ENCODE measurements around the gene SLC25A5. TPM values are rescaled to one million over a fixed set of nuclear protein-coding genes. Genes with fewer than 3 reads are reported as not detected.

Gene SLC25A5
- total RNA-seq: 165 TPM
- 100 to 1,000 TPM; 236 to 336 (median 273) TPM for polyA plus RNA-seq

DNA sequence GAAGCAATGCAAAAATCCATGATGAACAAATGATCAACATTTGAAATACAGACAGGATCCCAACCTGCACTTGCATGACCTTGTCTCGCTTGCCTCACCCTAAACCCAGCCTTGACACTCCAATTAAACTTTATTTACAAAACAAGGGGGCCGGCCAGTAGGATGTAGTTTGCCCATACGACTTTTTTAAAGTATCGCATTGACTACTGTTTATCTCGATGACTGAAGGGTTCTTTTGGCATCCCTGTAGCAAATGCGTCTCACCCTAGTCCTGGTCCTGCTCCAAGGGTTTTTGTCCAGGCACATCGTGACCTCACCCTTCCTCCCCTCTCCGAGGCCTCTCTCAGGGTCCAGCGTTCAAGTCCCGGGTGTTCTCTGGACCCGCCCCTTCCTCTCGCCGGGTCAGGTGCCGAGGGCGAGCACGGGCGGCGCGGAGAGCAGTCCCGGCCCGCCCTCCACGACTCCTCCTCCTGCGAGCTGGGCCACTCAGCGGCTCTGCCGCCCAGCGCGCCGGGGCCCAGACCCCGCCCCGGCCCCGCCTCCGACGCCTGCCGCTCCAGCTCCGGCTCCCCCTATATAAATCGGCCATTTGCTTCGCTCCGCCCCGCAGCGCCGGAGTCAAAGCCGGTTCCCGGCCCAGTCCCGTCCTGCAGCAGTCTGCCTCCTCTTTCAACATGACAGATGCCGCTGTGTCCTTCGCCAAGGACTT, at the start of gene SLC25A5:
Gene SLC25A5 (plus strand): TSS at position 603 of the 709 bp plus-strand sequence. CDS start 72 bp downstream, at position 675.
- Histone ChIP-seq H3K4me3 (ENCODE audit: low read depth, low read length) (peak within 1 kb of the TSS; percentile 66), H3K4me1 (ENCODE audit: control insufficient read depth, insufficient read depth, low read length, poor library complexity, severe bottlenecking) (peaks cover 3% of the 10 kb centered on the region), H3K9me3 (ENCODE audit: control insufficient read depth in 2 of 2, low read length in 2 of 2) (no peaks in the 10 kb centered on the region), H3K36me3 (ENCODE audit: control insufficient read depth, insufficient read depth, low read length) (peaks cover 14% of the 10 kb centered on the region), H3K27ac (ENCODE audit: insufficient read depth, low read length, poor library complexity, severe bottlenecking) (peak within 1 kb of the TSS; percentile 95), H3K27me3 (ENCODE audit: control insufficient read depth, insufficient read depth, low read length) (no peaks in the 10 kb centered on the region)
- ATAC-seq (ENCODE audit: low read depth in 2 of 2): peak; percentile 86 to 91
- peak within 1 kb of the TSS; percentile 90 to 97 (median 92) for H3K4me3 Mint-ChIP-seq
- no peaks in the 10 kb centered on the region for H3K9me3 Mint-ChIP-seq
- H3K27ac Mint-ChIP-seq: peak within 1 kb of the TSS; percentile 85 to 94 (median 93)
- DNase-seq: peak; percentile 77 to 88 (median 81)
- peaks cover 0 to 18% (median 9%) of the 10 kb centered on the region in 4 donors for H3K4me1 Mint-ChIP-seq
- H3K27me3 Mint-ChIP-seq: no peaks in the 10 kb centered on the region
- H3K36me3 Mint-ChIP-seq: peaks cover 9% of the 10 kb centered on the region

- Mint-ChIP-seq H3K27ac (no peak overlapping the region), H3K4me1 (no peaks in the 10 kb centered on the region)
- no peak for ATAC-seq (ENCODE audit: low read depth in 2 of 2)
Observed at GRCh38 chrX:119419146-119419545, 49.1 kb upstream of the SLC25A5 start.

GRCh38 chrX:119419898-119420297, 48.3 kb upstream of the SLC25A5 start:
- no peaks in the 10 kb centered on the region for H3K27me3 ChIP-seq (ENCODE audit: control insufficient read depth, insufficient read depth, low read length)
- Mint-ChIP-seq H3K36me3 (peaks cover 4% of the 10 kb centered on the region), H3K27ac (no peak overlapping the region), H3K4me3 (no peak overlapping the region), H3K27me3 (no peaks in the 10 kb centered on the region), H3K9me3 (no peaks in the 10 kb centered on the region), H3K4me1 (no peaks in the 10 kb centered on the region)
- no peaks in the 10 kb centered on the region for H3K36me3 ChIP-seq (ENCODE audit: control insufficient read depth, insufficient read depth, low read length)
- H3K9me3 ChIP-seq (ENCODE audit: control insufficient read depth in 2 of 2, low read length in 2 of 2): no peaks in the 10 kb centered on the region
- no peak overlapping the region for H3K4me3 ChIP-seq (ENCODE audit: low read depth, low read length)
- H3K4me1 ChIP-seq (ENCODE audit: control insufficient read depth, insufficient read depth, low read length, poor library complexity, severe bottlenecking): no peaks in the 10 kb centered on the region
- no peak for DNase-seq
- H3K27ac ChIP-seq (ENCODE audit: insufficient read depth, low read length, poor library complexity, severe bottlenecking): no peak overlapping the region
- ATAC-seq (ENCODE audit: low read depth in 2 of 2): no peak

More at GRCh38 chrX:119419146-119419545, 49.1 kb upstream of the SLC25A5 start:
- H3K27me3 ChIP-seq (ENCODE audit: control insufficient read depth, insufficient read depth, low read length): no peaks in the 10 kb centered on the region
- Mint-ChIP-seq H3K9me3 (no peaks in the 10 kb centered on the region), H3K36me3 (peaks cover 4% of the 10 kb centered on the region), H3K4me3 (no peak overlapping the region), H3K27me3 (no peaks in the 10 kb centered on the region)
- no peak for DNase-seq
- no peaks in the 10 kb centered on the region for H3K4me1 ChIP-seq (ENCODE audit: control insufficient read depth, insufficient read depth, low read length, poor library complexity, severe bottlenecking)
- no peaks in the 10 kb centered on the region for H3K36me3 ChIP-seq (ENCODE audit: control insufficient read depth, insufficient read depth, low read length)
- H3K27ac ChIP-seq (ENCODE audit: insufficient read depth, low read length, poor library complexity, severe bottlenecking): no peak overlapping the region
- no peaks in the 10 kb centered on the region for H3K9me3 ChIP-seq (ENCODE audit: control insufficient read depth in 2 of 2, low read length in 2 of 2)
- no peak overlapping the region for H3K4me3 ChIP-seq (ENCODE audit: low read depth, low read length)

- no peak for DNase-seq
- H3K36me3 Mint-ChIP-seq: peaks cover 4% of the 10 kb centered on the region
- no peak overlapping the region for H3K27ac Mint-ChIP-seq
- H3K27me3 Mint-ChIP-seq: no peaks in the 10 kb centered on the region
- Histone ChIP-seq H3K4me3 (ENCODE audit: low read depth, low read length) (no peak overlapping the region), H3K27ac (ENCODE audit: insufficient read depth, low read length, poor library complexity, severe bottlenecking) (no peak overlapping the region), H3K36me3 (ENCODE audit: control insufficient read depth, insufficient read depth, low read length) (no peaks in the 10 kb centered on the region), H3K4me1 (ENCODE audit: control insufficient read depth, insufficient read depth, low read length, poor library complexity, severe bottlenecking) (no peaks in the 10 kb centered on the region), H3K9me3 (ENCODE audit: control insufficient read depth in 2 of 2, low read length in 2 of 2) (no peaks in the 10 kb centered on the region), H3K27me3 (ENCODE audit: control insufficient read depth, insufficient read depth, low read length) (no peaks in the 10 kb centered on the region)
- H3K9me3 Mint-ChIP-seq: no peaks in the 10 kb centered on the region
- no peak for ATAC-seq (ENCODE audit: low read depth in 2 of 2)
- H3K4me3 Mint-ChIP-seq: no peak overlapping the region
- no peaks in the 10 kb centered on the region for H3K4me1 Mint-ChIP-seq
Observed at GRCh38 chrX:119421016-119421705, 47.1 kb upstream of the SLC25A5 start.

DNA sequence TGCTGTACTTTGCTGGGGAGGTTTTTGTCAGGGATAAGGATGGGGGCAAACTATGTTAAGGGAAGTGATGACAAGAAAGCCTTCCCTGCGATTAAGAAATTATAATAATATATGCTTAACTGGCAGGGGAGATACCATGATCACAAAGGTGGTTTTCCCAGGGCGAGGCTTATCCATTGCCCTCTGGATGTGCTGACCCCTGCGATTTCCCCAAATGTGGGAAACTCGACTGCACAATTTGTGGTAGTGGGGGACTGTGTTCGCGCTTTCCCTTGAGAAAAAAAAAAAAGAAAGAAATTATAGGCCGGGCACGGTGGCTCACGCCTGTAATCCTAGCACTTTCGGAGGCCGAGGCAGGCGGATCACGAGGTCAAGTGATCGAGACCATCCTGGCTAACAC, 44.6 kb upstream of the SLC25A5 start:
- Mint-ChIP-seq H3K27ac (no peak overlapping the region), H3K4me3 (no peak overlapping the region), H3K36me3 (peaks cover 4% of the 10 kb centered on the region), H3K9me3 (no peaks in the 10 kb centered on the region), H3K27me3 (no peaks in the 10 kb centered on the region), H3K4me1 (peaks cover 0 to 7% (median 0%) of the 10 kb centered on the region in 4 donors)
- Histone ChIP-seq H3K27ac (ENCODE audit: insufficient read depth, low read length, poor library complexity, severe bottlenecking) (no peak overlapping the region), H3K36me3 (ENCODE audit: control insufficient read depth, insufficient read depth, low read length) (no peaks in the 10 kb centered on the region), H3K9me3 (ENCODE audit: control insufficient read depth in 2 of 2, low read length in 2 of 2) (no peaks in the 10 kb centered on the region), H3K4me1 (ENCODE audit: control insufficient read depth, insufficient read depth, low read length, poor library complexity, severe bottlenecking) (no peaks in the 10 kb centered on the region), H3K4me3 (ENCODE audit: low read depth, low read length) (no peak overlapping the region), H3K27me3 (ENCODE audit: control insufficient read depth, insufficient read depth, low read length) (no peaks in the 10 kb centered on the region)
- ATAC-seq (ENCODE audit: low read depth in 2 of 2) (no peak), DNase-seq (peak in 1 of 3 donors; percentile 11)

DNA sequence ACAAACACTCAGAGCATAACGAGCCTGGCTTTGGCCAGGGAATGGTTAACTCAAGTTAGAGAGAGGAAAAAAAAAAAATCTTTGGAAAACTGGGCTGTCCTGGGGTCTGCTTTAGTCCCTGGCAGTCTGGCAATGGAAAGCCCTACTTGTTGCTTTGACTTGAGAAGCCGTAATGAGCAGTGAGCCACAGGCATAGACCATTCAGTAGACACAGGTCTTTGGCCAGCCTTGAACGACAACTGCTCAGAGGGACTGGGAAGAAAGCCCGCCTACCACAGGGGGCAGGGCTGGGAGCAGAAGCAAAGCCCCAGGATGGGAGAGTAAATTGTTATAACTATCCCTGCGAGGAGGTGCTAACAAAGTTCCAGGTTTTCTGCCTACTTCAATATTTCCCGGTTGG, 43.2 kb upstream of the SLC25A5 start:
- Mint-ChIP-seq H3K27ac (peak overlapping the region in 1 of 3 donors; percentile 10), H3K9me3 (no peaks in the 10 kb centered on the region), H3K36me3 (peaks cover 4% of the 10 kb centered on the region), H3K4me1 (peaks cover 0 to 7% (median 0%) of the 10 kb centered on the region in 4 donors), H3K4me3 (no peak overlapping the region), H3K27me3 (no peaks in the 10 kb centered on the region)
- Histone ChIP-seq H3K4me3 (ENCODE audit: low read depth, low read length) (no peak overlapping the region), H3K27me3 (ENCODE audit: control insufficient read depth, insufficient read depth, low read length) (no peaks in the 10 kb centered on the region), H3K4me1 (ENCODE audit: control insufficient read depth, insufficient read depth, low read length, poor library complexity, severe bottlenecking) (no peaks in the 10 kb centered on the region), H3K36me3 (ENCODE audit: control insufficient read depth, insufficient read depth, low read length) (no peaks in the 10 kb centered on the region), H3K9me3 (ENCODE audit: control insufficient read depth in 2 of 2, low read length in 2 of 2) (no peaks in the 10 kb centered on the region), H3K27ac (ENCODE audit: insufficient read depth, low read length, poor library complexity, severe bottlenecking) (no peak overlapping the region)
- DNase-seq: no peak
- ATAC-seq (ENCODE audit: low read depth in 2 of 2): no peak

DNA sequence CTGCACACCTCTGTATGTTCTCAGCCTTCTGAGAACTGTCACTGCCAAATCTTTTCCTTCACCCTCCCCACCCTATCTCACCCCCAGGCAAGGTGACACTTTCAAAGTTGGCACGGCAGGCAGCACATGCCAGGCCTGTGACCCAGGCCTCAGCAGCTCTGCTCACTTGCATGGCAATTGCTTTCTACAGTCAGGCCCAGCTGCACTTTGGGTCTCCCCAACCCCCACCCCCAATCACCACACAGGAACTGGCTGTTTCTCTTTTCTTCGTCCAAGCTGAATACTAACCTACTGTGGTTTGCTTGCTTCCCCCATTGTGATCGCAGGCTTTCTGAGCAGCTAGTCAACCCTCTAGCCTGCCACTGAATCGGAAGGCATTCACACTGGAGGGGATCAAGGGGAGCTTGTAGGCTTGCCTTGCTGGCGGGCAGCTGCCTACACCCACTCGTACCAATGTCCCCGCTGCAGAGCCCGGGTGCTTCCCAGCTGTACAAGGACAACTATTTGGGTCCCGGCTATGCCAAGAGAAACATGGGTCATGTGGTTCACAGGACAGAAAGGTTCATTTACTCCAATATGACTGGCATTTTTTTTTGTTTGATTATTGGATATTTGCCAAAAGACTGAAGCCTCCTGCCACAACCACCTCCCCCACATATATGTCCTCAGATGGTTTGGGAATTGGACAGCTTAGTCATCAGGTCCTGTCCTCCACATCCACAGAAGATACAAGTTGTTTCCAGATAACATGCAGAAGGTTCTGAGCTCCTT, 41.0 kb upstream of the SLC25A5 start:
- no peak for ATAC-seq (ENCODE audit: low read depth in 2 of 2)
- H3K36me3 Mint-ChIP-seq: peaks cover 2% of the 10 kb centered on the region
- Histone ChIP-seq H3K27ac (ENCODE audit: insufficient read depth, low read length, poor library complexity, severe bottlenecking) (no peak overlapping the region), H3K36me3 (ENCODE audit: control insufficient read depth, insufficient read depth, low read length) (no peaks in the 10 kb centered on the region), H3K4me3 (ENCODE audit: low read depth, low read length) (no peak overlapping the region), H3K4me1 (ENCODE audit: control insufficient read depth, insufficient read depth, low read length, poor library complexity, severe bottlenecking) (no peaks in the 10 kb centered on the region), H3K27me3 (ENCODE audit: control insufficient read depth, insufficient read depth, low read length) (no peaks in the 10 kb centered on the region), H3K9me3 (ENCODE audit: control insufficient read depth in 2 of 2, low read length in 2 of 2) (no peaks in the 10 kb centered on the region)
- H3K4me3 Mint-ChIP-seq: no peak overlapping the region
- DNase-seq: peak in 1 of 3 donors; percentile 42
- H3K9me3 Mint-ChIP-seq: no peaks in the 10 kb centered on the region
- peaks cover 0 to 7% (median 0%) of the 10 kb centered on the region in 4 donors for H3K4me1 Mint-ChIP-seq
- no peaks in the 10 kb centered on the region for H3K27me3 Mint-ChIP-seq
- peak overlapping the region in 2 of 3 donors; percentile 50 to 73 for H3K27ac Mint-ChIP-seq
